Measurements from ENCODE around the gene TENM3.

TENM3 gene

DNA sequence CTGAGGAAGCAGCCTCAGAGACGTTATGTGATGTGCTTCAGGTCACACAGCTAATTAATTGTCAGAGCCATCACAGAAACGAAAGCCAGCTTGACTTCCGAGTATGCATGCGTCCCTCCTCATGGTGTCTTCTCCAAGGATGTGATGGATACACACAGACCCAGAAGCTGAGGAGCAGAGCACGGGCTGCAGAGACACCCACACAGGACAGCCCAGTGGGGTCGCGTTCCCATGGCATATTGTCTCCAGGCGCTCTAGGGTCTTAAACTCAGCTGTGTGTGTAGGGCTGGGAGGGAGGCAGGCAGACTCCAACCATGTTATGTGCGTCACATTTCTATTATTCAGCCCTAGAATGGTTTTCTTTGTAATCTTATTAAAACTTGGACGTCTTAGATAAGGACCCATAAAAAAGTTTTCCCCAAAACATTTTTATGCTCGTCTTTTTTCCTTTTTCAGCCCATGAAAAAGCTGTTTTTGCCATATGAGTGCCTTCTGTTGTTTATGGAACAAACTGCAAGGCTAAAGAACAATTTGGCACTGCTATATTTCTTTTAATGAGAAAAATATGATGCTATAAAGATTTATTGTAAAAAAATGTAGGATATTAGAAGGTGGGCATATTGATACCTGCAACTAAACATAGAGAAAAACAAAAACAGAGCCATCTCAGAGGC, 48.5 kb downstream of the TENM3 start:
- DNase-seq: no peak

DNA sequence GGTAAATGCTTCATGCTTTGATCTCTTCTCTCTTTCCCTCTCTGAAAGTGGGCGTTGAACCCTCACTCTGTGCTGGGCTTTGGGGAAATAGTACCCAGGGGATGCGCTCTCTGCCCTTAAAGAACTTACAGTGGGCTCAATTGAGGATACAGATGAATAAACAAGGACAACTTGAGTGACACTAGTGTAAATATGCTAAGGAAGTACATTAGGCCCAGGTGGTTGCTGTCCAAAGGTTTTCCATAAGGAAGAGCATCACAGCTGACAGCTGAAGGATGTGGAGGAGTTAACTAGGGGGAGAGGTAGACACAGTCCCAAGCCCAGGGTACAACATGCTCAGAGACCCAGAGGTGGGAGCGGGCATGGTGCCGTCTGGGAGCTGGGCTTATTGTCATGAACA, 49.4 kb downstream of the TENM3 start:
- DNase-seq: no peak

DNA sequence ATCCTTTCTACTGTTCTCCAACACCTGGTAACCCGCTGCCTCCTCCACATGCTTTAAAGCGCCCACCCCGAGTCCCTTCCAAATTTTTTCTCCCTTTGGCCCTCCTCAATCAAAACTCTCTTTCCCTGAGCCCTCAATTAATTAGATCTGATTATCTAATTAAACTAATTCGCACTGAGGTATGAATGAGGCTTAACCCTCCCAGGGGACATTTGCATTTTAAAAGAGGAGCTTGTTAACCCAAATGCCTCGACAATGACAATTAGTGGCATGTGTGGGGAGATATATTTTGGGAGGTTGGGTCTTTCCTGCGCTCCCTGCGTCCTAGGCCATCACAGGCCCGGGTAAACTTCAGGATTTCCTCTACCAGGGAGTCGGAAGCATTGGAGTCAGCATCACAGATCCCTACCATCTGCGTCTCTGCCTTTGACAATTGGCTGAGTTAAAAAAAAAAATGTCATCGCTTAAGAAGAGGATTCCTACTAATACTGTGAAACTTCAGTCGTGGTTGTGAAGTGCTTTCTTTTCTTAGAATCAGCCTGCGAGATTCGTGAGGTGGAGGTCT, 50.6 kb downstream of the TENM3 start:
- no peak for DNase-seq

DNA sequence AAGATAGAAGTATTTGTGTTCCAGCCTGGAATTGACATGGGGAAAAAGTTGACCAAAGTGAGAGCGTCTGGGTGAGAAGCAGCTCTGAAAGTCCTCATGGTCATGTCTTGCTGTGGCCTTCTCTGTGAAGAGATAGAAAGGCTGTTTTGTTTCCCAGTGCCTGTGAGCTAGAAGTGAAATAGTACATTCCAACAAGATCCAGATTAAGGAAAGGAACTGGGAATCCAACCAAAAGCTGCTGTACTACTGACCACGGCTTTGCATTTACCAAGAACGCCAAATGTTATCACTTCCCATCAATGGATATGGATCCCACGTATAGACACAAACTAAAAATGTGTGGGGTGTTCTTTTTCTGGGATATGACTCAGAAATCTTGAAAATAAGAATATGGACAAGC, 51.2 kb downstream of the TENM3 start:
- DNase-seq: no peak

DNA sequence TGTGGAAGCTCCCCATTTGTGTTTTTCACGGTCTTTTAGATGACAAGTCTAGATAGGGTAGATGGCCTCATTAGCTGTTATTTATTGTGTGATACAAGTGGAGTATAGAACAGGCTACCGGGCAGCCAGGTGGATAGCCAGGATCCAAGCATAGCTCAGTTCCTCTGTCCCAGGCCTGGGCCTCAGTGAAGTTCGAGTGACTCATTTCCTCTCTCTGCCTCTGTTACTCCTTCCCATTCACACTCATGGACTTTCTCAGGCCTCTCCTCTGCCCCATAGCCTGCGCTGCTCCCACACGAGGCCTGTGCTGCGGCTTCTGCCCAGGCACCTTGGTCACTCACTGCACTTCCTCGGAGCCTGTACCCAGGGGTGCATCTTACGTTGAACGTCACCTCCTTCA, 54.5 kb downstream of the TENM3 start:
- DNase-seq: no peak

DNA sequence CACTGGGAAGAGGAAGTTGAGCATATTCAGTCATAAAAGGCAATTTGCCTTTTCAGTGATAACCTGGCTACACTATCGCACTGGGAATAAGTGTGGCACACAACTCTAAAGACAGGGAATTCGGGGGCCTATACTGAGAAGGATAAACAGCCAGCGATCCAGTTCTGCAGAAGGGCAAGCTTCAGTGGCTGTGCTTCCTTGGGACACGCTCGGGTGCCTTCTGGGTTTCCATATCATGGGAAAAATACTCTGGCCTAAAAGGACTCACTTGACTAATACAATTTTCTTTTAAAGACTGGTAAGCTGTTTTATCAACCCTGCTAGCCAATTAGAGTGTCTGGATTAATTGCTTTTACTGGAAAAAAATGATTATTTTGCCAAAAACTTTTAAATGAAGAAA, 58.5 kb downstream of the TENM3 start:
- no peak for DNase-seq

DNA sequence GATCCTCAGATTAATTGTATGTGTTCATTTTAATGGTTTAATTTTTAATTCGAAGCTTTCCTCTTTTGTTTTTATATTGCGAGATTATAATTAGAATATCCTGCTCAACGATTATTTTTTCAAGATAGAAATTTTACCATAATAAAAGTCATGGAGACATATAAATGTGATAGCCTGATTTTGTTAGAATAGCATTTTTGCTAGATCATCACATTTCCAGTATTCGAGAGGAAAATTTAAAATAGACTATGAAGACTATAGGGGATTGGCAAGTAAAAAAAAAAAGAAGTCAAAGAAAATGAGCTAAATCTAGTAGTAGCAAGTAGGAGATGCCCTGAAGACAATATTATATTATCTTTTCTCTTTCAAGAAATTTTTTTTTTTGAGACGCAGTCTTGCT, 60.6 kb downstream of the TENM3 start:
- DNase-seq: no peak

DNA sequence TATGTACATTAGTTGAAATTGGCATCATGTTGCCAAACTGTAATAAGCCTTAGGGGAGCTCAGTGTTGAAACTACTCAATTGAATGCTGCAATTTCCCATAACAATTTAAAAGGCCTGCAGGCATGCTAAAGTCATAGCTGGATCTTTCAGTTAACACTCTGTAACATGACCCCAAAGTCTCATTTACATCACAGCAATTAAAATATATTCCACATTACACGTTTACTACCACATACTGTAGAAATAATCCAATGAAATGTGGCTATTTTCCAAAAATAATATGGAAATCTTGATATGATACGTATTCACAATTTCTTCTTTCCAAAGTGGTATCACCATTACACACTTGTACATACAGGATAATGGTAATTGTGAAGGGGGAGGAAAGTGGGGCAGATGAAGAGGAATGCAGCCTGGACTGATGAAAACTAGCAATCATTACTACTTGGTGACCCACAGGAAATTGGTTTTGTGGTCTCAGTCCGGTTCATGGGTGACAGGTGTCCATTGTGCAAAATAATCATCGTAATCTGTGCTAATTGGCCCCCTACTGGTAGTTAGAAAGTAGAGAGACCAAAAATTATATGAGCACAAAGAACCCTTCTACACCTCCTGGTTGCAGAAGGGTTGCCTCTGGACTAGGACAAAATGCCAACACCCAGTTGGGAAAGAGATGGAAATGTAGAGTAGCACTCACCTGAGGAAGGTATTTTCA, 63.7 kb downstream of the TENM3 start:
- no peak for DNase-seq

DNA sequence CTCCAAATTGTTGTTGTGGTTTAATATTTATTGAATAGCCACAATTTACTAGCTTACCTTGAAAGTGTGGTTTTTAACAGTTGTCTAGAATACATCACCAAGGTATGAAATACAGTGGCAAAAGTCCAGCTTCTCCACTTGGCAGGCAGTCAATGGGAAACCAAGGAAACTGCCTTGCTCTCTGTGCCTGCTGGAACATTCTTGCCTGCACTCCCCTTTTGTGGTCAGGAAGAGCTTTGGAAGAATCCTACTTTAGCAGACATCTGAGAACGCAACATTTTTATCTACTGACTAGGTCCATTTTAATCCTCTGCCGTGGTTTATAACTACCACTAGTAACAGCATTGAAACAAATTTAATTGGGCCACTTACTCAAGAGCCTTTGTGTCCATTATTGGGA, 64.5 kb downstream of the TENM3 start:
- DNase-seq: no peak

DNA sequence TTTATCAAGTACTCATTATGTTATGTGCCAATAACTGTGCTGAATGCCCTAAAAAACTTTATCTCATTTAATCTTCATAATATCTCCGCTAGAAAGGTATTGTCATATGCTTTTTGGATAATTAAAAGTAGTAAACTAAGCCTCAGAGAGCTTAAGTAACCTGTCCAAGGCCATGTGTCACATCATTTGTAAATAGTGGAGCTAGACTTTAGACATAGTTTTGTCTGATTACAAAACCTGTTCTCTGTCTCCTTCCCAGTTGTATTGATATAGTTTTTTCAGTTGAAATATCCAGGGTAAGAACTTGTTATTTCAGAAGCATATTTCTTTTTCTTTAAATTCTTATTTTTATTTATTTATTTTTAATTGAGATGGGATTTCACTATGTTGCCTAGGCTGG, 66.7 kb downstream of the TENM3 start:
- no peak for DNase-seq

DNA sequence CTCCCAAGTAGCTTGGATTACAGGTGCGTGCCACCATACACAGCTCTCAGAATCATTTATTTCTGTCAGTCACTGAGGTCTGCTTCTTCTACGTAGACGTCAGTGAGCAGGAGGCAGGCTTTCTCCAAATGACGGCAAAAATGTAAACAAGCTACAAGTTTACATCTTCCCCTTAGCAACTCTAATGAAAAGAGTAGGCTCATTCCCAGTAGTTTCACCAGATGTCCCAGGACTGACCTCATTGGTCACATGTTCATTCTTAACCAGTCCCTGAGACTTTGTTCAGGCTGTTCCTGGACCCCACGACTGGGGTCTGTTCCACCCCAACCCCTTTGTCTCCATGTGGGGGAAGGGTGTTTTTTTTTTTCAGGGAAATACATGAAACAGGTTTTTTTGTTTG, 67.1 kb downstream of the TENM3 start:
- no peak for DNase-seq

DNA sequence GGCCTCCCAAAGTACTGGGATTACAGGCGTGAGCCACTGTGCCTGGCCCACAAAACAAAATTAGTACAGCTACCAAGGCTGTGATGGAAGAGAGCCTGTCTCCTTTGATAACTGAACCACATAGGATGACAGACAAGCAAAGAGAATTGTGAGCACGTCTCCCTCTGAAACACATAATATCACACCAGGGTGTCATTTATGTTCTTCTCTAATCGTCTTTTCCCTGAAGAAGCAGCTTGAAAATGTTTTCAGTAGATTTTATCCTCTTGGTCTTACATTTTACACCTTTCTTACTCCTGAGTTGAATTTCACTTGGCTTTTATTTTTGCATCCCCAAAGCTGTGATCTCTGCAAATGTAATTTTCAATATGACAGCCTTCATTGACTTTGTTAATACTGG, 67.8 kb downstream of the TENM3 start:
- DNase-seq: no peak

DNA sequence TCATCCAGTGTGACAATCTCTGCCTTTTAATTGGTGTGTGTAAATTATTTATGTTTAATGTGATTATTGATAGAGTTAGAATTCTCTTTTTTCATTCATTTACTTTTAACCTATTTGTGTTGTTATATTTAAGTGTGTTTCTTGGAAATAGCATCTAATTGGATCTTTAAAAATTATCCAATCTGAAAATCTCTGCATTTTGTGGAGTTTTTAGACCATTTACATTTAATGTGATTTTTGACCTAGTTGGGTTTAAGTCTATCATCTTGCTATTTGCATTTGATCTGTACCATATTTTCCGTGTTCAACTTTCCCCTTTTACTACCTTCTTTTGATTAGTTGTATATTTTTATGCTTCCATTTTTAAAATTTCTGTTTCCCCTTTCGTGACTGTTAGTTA, 71.3 kb downstream of the TENM3 start:
- DNase-seq: no peak

DNA sequence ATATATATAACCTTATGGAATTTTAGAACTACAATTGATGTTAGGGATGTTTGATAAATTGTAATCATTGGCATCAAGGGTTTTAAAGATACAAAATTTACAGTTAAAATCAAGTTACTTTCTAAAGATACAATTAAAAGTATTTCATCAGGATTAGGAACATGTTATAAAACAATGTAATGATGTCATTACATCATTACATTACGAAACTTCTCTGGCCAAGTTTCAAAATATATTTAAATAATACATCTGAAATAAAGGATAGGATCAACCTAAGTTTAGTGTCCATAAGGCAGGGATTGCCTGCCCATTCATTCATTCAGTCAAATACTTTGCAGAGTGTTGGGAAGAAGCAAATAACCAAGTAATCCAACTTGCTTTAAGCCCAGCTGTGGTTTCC, 75.1 kb downstream of the TENM3 start:
- no peak for DNase-seq

DNA sequence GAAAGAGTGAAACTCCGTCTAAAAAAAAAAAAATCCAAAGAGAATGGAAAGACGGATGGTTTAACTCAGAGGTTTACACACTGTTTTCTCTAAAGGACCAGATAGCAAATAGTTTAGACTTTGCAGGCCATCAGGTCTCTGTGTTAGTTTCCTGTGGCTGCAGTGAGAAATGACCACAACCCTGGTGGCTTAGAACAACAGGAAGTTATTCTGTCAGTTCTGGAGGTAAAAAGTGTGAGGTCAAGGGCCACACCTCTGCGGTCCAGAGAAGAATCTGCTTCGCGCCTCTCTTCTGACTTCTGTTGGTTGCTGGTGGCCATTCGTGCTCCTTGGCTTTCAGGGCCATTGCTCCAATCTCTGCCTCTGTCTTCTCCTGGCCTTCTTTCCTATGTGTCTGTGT, 76.9 kb downstream of the TENM3 start:
- DNase-seq: no peak

DNA sequence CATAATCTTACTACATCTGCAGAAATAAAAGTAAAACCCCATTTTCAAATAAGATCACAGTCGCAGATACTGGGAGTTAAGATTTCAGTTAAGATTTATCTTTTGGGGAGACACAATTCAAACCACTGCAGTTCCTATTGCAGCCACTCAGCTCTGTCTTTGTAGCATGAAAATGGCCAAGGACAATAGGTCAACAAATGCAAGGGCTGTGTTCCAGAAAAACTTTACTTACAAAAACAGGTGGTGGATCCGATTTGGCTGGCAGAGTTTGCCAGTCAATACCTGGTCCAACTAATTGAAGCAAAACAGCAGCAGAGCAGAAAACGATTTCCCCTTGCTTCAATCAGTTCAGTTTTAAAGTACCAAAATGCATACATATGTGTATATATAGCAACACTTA, 77.4 kb downstream of the TENM3 start:
- DNase-seq: no peak

DNA sequence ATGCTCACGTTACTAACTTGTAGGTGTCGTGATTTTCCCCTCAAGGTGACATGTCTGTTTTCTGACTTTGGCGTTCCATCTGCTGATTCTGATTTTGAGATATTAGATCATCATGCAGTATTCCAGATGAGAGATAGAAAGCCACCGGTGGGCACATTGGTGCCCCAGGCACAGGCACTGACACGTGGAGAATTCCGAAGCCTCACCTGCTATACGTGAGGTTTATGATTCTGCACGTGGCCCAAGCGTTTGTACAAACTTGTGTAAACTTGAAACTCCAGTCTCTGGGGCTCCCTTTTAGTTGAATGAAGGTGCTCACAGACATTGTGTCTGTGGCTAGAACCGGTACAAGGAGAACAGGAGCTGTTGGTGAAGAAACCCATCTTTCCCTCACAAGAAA, 81.1 kb downstream of the TENM3 start:
- no peak for DNase-seq

DNA sequence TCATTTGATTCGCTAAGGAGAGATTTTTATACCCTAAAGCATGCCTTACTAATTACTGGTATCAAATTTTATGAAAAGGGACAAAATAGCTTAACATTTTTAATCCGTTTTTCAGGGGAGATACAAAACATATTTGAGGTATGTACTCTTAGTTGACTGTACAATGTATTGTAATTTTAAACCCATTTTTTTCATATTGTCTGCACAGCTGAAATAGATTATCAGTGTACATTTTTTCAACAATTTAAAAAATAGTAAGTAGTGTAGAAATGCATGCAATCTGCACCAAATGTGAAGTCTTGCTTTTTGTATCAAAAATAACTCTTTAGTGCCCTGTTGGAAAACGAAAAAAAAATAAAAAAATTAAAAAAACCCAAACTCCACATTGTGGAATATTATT, 82.2 kb downstream of the TENM3 start:
- DNase-seq: no peak

DNA sequence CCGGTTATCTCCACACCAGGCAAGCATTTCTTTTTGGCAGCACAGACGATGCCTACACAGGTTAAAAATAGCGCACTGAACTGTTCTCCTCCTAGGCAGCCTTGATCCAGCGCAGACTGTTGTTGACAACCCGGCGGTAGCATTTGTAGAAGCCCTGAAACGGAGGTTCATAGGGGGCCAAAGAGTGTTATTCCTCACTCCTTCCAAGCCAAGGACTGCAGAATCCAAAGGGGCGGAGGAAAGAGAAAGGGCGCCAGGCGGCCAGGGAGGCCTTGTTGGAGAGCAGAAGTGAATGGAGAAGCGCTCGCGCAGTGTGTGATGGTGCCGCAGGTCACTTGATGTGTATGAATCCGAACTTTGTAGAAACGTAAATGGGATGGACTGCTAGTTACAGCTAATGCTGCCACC, 82.7 kb downstream of the TENM3 start:
- DNase-seq: no peak

DNA sequence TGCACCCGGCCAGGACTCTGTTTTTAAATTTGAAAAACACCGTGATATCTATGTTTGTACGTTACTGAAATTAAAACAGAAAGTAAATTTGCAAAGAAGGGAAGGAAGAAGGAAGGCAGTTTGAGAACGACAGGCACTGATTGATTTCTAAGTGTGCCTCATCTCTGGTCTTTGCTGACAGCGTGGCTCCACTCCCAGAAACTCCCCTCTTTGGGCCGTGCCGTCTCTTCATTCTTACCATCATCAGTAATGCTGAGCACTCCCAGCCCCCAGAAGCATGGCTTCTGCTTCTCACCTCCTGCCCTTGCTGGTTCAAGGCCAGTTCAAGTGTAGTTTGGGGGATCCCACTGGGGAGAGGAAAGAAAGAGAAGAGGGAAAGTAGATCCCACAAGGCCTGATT, 85.3 kb downstream of the TENM3 start:
- DNase-seq: no peak

DNA sequence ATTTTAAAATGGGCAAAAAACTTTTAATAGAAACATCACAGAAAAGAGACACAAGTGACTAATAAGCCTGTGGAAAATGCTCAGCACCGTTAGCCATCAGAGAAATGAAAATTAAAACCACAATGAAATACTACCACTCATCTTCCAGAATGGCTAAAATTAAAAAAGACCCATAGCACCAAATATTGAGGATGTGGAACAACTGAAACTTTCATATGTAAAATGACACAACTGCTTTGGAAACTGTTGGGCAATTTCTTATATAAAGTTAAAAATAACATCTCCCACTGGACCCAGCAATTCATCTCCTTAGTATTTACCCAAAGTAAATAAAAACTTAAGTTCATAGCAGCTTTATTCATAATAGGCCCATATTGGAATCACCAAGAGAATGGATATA, 94.2 kb downstream of the TENM3 start:
- no peak for DNase-seq

DNA sequence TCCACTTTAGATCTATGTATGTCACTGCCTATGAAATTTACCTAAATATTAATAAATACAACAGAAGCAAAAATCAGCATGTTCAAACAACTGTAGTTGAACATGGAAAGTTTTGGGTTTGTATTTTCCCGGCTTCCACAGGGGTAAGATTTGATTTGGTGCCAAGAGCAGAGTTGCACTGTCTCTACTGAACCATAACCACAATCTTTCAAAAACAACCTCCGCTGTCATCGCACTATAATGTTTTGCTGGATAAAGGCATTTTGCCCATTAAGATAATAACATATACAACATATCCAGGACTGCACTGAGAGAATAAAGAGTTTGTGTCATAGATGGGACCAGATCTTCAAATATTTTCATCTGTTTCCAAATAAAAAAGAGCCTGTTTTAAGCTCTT, 94.9 kb downstream of the TENM3 start:
- DNase-seq: no peak

DNA sequence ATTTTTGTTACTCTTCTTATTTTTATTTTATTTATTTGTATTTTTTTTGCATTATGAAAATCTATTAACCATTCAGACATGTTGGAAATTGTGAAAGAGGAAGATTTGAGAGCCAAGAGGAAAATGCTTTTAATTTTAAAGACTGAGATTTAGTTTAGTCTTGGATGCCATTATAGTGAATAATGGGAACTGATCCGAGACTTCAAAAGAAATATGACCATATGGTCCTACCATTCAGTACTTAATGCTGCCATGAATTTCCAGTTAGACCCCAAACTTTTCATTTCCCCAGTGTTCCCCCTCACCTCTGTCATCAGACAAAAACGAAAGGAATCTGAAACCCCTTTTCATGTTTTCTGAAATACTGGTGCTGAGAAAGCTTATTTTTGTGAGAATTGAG, 95.5 kb downstream of the TENM3 start:
- no peak for DNase-seq

DNA sequence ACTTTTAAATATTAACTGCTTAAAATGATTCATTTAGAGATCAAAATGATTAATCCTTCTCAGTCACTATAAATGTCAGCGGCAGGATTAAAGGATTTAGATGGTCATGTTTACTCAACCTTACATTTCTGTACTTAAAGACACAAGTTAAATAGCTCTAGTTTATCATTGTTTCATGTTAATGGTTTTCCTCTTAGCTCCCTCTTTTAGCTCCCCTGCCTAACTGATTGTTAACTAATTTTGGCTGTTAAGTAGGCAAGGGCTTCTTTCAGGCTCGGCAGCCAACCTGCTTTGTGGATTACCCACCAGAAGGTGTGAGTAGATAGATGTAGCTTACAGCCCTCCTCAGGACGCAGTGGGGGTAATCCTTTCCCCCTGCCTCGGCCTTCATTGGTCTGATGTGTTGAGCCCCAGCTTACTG, 96.0 kb downstream of the TENM3 start:
- no peak for DNase-seq

DNA sequence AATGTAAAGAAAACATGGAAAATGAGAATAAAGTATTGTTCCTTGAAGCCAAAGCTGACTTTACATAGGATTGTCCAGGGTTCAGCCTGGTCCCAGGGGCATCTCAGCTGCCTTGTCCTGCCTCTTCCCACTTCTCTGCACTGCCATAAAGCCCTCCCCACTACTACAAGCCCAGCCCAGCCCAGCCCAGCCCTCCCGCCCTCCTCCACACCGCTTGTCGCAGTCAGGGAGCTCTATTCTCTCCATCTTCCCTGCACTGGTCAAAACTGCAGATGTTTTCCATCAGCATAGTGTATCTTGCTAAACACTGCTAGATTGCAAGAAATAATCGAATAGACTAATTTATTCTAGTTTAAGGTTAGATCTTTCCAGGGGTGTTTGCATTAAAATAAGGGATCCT, 100.3 kb downstream of the TENM3 start:
- no peak for DNase-seq
